ENCODE results near the gene GPX5.
"Not testable (repeated sequence)": the region's sequence is repeated elsewhere in the genome, so short reads cannot be mapped to it uniquely, and the experiment has no call there.

The GPX5 gene

GRCh38 chr6:28512387-28512786, 13.3 kb upstream of the GPX5 start:
- not testable (repeated sequence) for DNase-seq (ENCODE audit: low read depth in 2 of 2)

GRCh38 chr6:28515676-28516075, 10.0 kb upstream of the GPX5 start, which contains the start of gene GPX6:
Gene GPX6 (minus strand): TSS chr6:28515793. CDS start chr6:28515743, 50 bp downstream.
- no peak for DNase-seq (ENCODE audit: low read depth in 2 of 2)

- DNase-seq (ENCODE audit: low read depth in 2 of 2), result no peak
These were observed 7.7 kb upstream of the GPX5 start for GRCh38 chr6:28517964-28518363.

GRCh38 chr6:28522594-28523240, 3.0 kb upstream of the GPX5 start:
- no peak for DNase-seq (ENCODE audit: low read depth in 2 of 2)

- peak in 1 of 2 donors; percentile 13 for DNase-seq (ENCODE audit: low read depth in 2 of 2)
These were observed 2.4 kb upstream of the GPX5 start for GRCh38 chr6:28523241-28523622.

- DNase-seq (ENCODE audit: low read depth in 2 of 2), result no peak
These were observed 5.1 kb downstream of the GPX5 start for GRCh38 chr6:28530777-28531176.

- DNase-seq (ENCODE audit: low read depth in 2 of 2), result no peak
These were observed 5.9 kb downstream of the GPX5 start for GRCh38 chr6:28531479-28532128.

- no peak for DNase-seq (ENCODE audit: low read depth in 2 of 2)
These were observed 8.6 kb downstream of the GPX5 start for GRCh38 chr6:28534306-28534705.

GRCh38 chr6:28534875-28535274, 9.2 kb downstream of the GPX5 start:
- no peak for DNase-seq (ENCODE audit: low read depth in 2 of 2)

GRCh38 chr6:28537065-28537464, 11.4 kb downstream of the GPX5 start:
- no peak for DNase-seq (ENCODE audit: low read depth in 2 of 2)

GRCh38 chr6:28537509-28538140, 11.9 kb downstream of the GPX5 start:
- DNase-seq (ENCODE audit: low read depth in 2 of 2), result peak in 1 of 2 donors; percentile 23

GRCh38 chr6:28541996-28542395, 16.3 kb downstream of the GPX5 start:
- no peak for DNase-seq (ENCODE audit: low read depth in 2 of 2)

- peak; percentile 38 to 42 for DNase-seq (ENCODE audit: low read depth in 2 of 2)
These were observed 17.0 kb downstream of the GPX5 start for GRCh38 chr6:28542440-28543296.

GRCh38 chr6:28543651-28544610, 18.2 kb downstream of the GPX5 start:
- DNase-seq (ENCODE audit: low read depth in 2 of 2), result no peak

GRCh38 chr6:28545955-28546354, 20.3 kb downstream of the GPX5 start:
- no peak for DNase-seq (ENCODE audit: low read depth in 2 of 2)

- not testable (repeated sequence) for DNase-seq (ENCODE audit: low read depth in 2 of 2)
These were observed 21.3 kb downstream of the GPX5 start for GRCh38 chr6:28547003-28547402.

GRCh38 chr6:28551891-28552666, 26.4 kb downstream of the GPX5 start:
- DNase-seq (ENCODE audit: low read depth in 2 of 2), result no peak

- DNase-seq (ENCODE audit: low read depth in 2 of 2), result no peak
These were observed 27.8 kb downstream of the GPX5 start for GRCh38 chr6:28553384-28553985.

GRCh38 chr6:28553986-28554881, 28.6 kb downstream of the GPX5 start:
- no peak for DNase-seq (ENCODE audit: low read depth in 2 of 2)
